A549 (cell line): Measurements from ENCODE around the gene MAP6D1. TPM values are rescaled to one million over a fixed set of nuclear protein-coding genes. Genes with fewer than 3 reads are reported as not detected.

ENCODE experiments used
- ATAC-seq, 2 experiments: fragments of 200-7000 bp in 1 of 2; fragments of >200 bp in 1 of 2; cut with Nextera tagmentation in 1 of 2; cut with Tn5 transposase in 1 of 2; 3 replicates each; pipeline versions ENCODE4 v1.8.0 to v1.9.1; 2018 to 2020; ENCODE audit warnings: mild to moderate bottlenecking in 1 of 2, moderate library complexity in 1 of 2
- CTCF ChIA-PET: fragments of 300-600 bp; sonication (Branson Sonifier 250); formaldehyde crosslinking; extraction: SDS; loops from one replicate; lab custom pipeline; 2021; ENCODE audit warnings: antibody characterized with exemption, inconsistent platforms; lab: Yijun Ruan, JAX
- POLR2A ChIA-PET: fragments of 350-600 bp; formaldehyde crosslinking; extraction: SDS; loops from one replicate; lab custom pipeline; 2021; ENCODE audit warnings: antibody characterized with exemption, inconsistent platforms; lab: Yijun Ruan, JAX
- DNase-seq, 2 experiments: peaks; one replicate each; pipeline versions ENCODE4 v3.0.0 to v3.0.0-alpha.2; 2011 to 2016; ENCODE audit warnings: low read depth in 1 of 2, low spot score in 1 of 2
- FAIRE-seq: peaks from 2 replicates; lab custom pipeline; 2011; peaks lifted over from hg19 to GRCh38; lab: Jason Lieb, UNC
- H3K27ac ChIP-seq, 2 experiments: fragments of >200 bp; sonication (Bioruptor Twin); formaldehyde crosslinking; 3 replicates each; pipeline ENCODE4 v1.5.1; 2016 to 2017
- H3K4me1 ChIP-seq: fragments of >200 bp; sonication (Bioruptor Twin); formaldehyde crosslinking; 3 replicates; pipeline ENCODE4 v1.6.1; 2016
- H3K4me2 ChIP-seq: fragments of >200 bp; sonication (Bioruptor Twin); formaldehyde crosslinking; 3 replicates; pipeline ENCODE4 v1.6.1; 2016
- H3K4me3 ChIP-seq: fragments of >200 bp; sonication (Bioruptor Twin); formaldehyde crosslinking; 3 replicates; pipeline ENCODE4 v1.5.1; 2016
- H3K9me3 ChIP-seq: fragments of >200 bp; sonication (Bioruptor Twin); formaldehyde crosslinking; 3 replicates; pipeline ENCODE4 v1.6.1; 2016
- CBX8 ChIP-seq: fragments of 200-600 bp; sonication (generic); IDR thresholded peaks from 2 replicates; pipeline ENCODE4 v1.6.1; 2016
- EP300 ChIP-seq, 2 experiments: fragments of >200 bp; sonication (Bioruptor Twin); formaldehyde crosslinking; IDR thresholded peaks; 2 replicates in 1 of 2; 3 replicates in 1 of 2; pipeline ENCODE4 v1.6.1; 2016 to 2017
- FOSL2 ChIP-seq, 2 experiments: fragments of 450-650 bp in 1 of 2; fragments of >200 bp in 1 of 2; sonication (Bioruptor Twin) in 1 of 2; formaldehyde crosslinking; IDR thresholded peaks; 2 replicates each; pipeline versions ENCODE4 v1.5.0 to v1.6.1; 2016 to 2020; ENCODE audit warnings: mild to moderate bottlenecking in 1 of 2, moderate library complexity in 1 of 2
- FOXS1 ChIP-seq: fragments of 250-450 bp; sonication (Bioruptor Pico); IDR thresholded peaks from 2 replicates; pipeline ENCODE4 v1.5.0; 2020; ENCODE audit warnings: mild to moderate bottlenecking, moderate library complexity
- HDAC2 ChIP-seq: fragments of 200-600 bp; sonication (generic); IDR thresholded peaks from 2 replicates; pipeline ENCODE4 v1.6.1; 2016
- HEYL ChIP-seq: fragments of 250-450 bp; sonication (Bioruptor Pico); IDR thresholded peaks from 2 replicates; pipeline ENCODE4 v1.8.0; 2021; ENCODE audit warnings: mild to moderate bottlenecking, moderate library complexity
- KDM5A ChIP-seq: fragments of 200-600 bp; sonication (generic); IDR thresholded peaks from 2 replicates; pipeline ENCODE4 v1.6.1; 2016; ENCODE audit warnings: antibody characterized with exemption, mild to moderate bottlenecking
- MYC ChIP-seq: IDR thresholded peaks from 2 replicates; pipeline ENCODE4 v1.6.1; 2012; ENCODE audit warnings: mild to moderate bottlenecking, inconsistent platforms, low read length, improper control_type of control experiment, borderline replicate concordance
- NFE2L2 ChIP-seq: fragments of 150-350 bp; conservative IDR thresholded peaks from 2 replicates; pipeline ENCODE4 v1.6.1; 2014; ENCODE audit warnings: low read length
- POLR2AphosphoS2 ChIP-seq: conservative IDR thresholded peaks from 2 replicates; pipeline ENCODE4 v1.6.1; 2012; ENCODE audit warnings: low read length, improper control_type of control experiment, inconsistent platforms
- RAD21 ChIP-seq, 2 experiments: fragments of >200 bp in 1 of 2; sonication (Bioruptor Twin) in 1 of 2; formaldehyde crosslinking in 1 of 2; IDR thresholded peaks in 1 of 2; conservative IDR thresholded peaks in 1 of 2; 2 replicates in 1 of 2; 3 replicates in 1 of 2; pipeline ENCODE4 v1.6.1; 2012 to 2018; ENCODE audit warnings: inconsistent platforms in 1 of 2
- RNF2 ChIP-seq: fragments of 200-600 bp; sonication (generic); IDR thresholded peaks from 2 replicates; pipeline ENCODE4 v1.6.1; 2016; ENCODE audit warnings: low read depth, mild to moderate bottlenecking, antibody characterized with exemption, moderate library complexity, borderline replicate concordance
- TP53 ChIP-seq: fragments of 250-450 bp; sonication (Bioruptor Pico); IDR thresholded peaks from 2 replicates; pipeline ENCODE4 v1.5.0; 2021; ENCODE audit warnings: mild to moderate bottlenecking, moderate library complexity
- ZFP36 ChIP-seq: fragments of 450-650 bp; IDR thresholded peaks from 2 replicates; pipeline ENCODE4 v1.6.1; 2014; ENCODE audit warnings: borderline replicate concordance; ENCODE audit not compliant: partially characterized antibody
- ZSCAN20 ChIP-seq: fragments of 250-450 bp; sonication (Bioruptor Pico); IDR thresholded peaks from 2 replicates; pipeline ENCODE4 v1.8.0; 2022; ENCODE audit warnings: mild to moderate bottlenecking, moderate library complexity
- WGBS: methylation state at CpG from one replicate; pipeline ENCODE4 v1.1.6; 2017; ENCODE audit errors: missing lambda C conversion rate; 5-methylcytosine and 5-hydroxymethylcytosine counted together
- polyA plus RNA-seq, 4 experiments: library from polyadenylated mRNA; depleted of rRNA in 3 of 4; stranded (reverse); fragments of >200 nt; fragmentation: RNase III in 1 of 4; extraction: RNeasy Plus Mini Kit Qiagen cat#74134 plus additional on column Dnase treatment in 1 of 4; gene quantifications; 2 replicates in 3 of 4; 3 replicates in 1 of 4; pipeline ENCODE4 v1.2.3, GENCODE V29; 2011 to 2017
- TF ChIP-seq, protein P1 (sequence below): fragments of 250-450 bp; sonication (Bioruptor Pico); IDR thresholded peaks from 2 replicates; pipeline ENCODE4 v1.5.0; 2021; ENCODE audit warnings: mild to moderate bottlenecking, moderate library complexity, borderline replicate concordance
- TF ChIP-seq, protein P2 (sequence below): IDR thresholded peaks from 2 replicates; pipeline ENCODE4 v1.6.1; 2012; ENCODE audit warnings: low read depth, borderline replicate concordance
- TF ChIP-seq, protein P3 (sequence below): fragments of >200 bp; sonication (Bioruptor Twin); formaldehyde crosslinking; IDR thresholded peaks from 3 replicates; pipeline ENCODE4 v1.5.1; 2016
- TF ChIP-seq, protein P4 (sequence below): fragments of >200 bp; sonication (Bioruptor Twin); formaldehyde crosslinking; IDR thresholded peaks from 2 replicates; pipeline ENCODE4 v1.6.1; 2016

MAP6D1 gene
- polyA plus RNA-seq, 2 of the 4 experiments (the other 2 are of a cell fraction) = 0.68 to 1.2 TPM

DNA sequence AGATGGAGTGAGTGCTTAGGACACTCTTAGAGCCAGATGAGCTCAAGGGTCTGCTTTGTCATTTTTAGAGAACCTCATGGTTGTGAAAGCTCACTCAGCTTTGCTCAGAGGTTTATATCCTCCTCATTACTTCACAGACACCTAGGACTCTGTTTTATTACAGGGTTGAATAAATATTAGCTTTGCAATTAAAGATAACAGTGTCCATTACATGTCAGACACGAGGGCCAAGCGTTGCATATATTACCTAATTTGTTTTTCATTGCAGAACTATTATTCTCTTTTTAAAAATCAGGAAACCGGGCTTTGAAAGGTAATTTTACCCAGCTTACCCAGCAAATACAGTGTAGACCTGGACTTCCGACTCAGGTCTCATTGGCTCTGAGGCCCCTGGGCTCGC, 16.1 kb downstream of the MAP6D1 start:
- ATAC-seq = no peak
- FAIRE-seq = no peak
- WGBS = 82% methylated on average over 5 of the region's 5 CpGs
- Histone ChIP-seq H3K4me1 (no peaks in the 10 kb centered on the region), H3K27ac (no peak overlapping the region), H3K4me3 (no peak overlapping the region), H3K9me3 (no peaks in the 10 kb centered on the region)
- CTCF ChIA-PET = no interaction called here
- TF ChIP-seq ZSCAN20 (CRISPR knock-in tag) = no peak
- TF ChIP-seq, all 56 proteins: peak for 0
- no peak for DNase-seq
- POLR2A ChIA-PET = no interaction called here
- no peak overlapping the region for H3K4me2 ChIP-seq

DNA sequence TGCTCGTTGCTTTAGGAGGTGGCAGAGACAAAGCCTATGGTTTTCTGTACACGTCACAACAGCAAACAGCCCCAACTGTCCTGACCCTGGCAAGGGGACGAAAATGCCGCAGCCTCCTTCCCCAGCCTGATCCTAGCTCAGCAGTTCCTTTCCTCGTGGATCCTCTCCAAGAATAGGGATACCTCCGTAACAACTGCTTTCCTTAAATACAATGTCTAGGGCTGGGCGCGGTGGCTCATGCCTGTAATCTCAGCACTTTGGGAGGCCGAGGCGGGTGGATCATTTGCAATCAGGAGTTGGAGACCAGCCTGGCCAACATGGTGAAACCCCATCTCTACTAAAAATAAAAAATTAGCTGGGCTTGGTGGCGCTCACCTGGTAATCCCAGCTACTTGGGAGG, 17.0 kb downstream of the MAP6D1 start:
- ChIA-PET CTCF (no interaction called here), POLR2A (no interaction called here)
- ATAC-seq (no peak), DNase-seq (no peak), FAIRE-seq (no peak)
- TF ChIP-seq HDAC2 = no peak
- TF ChIP-seq, protein P1, sequence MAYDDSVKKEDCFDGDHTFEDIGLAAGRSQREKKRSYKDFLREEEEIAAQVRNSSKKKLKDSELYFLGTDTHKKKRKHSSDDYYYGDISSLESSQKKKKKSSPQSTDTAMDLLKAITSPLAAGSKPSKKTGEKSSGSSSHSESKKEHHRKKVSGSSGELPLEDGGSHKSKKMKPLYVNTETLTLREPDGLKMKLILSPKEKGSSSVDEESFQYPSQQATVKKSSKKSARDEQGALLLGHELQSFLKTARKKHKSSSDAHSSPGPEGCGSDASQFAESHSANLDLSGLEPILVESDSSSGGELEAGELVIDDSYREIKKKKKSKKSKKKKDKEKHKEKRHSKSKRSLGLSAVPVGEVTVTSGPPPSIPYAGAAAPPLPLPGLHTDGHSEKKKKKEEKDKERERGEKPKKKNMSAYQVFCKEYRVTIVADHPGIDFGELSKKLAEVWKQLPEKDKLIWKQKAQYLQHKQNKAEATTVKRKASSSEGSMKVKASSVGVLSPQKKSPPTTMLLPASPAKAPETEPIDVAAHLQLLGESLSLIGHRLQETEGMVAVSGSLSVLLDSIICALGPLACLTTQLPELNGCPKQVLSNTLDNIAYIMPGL (CRISPR knock-in tag) = no peak
- TF ChIP-seq TP53 (CRISPR knock-in tag) = no peak
- TF ChIP-seq, protein P2, sequence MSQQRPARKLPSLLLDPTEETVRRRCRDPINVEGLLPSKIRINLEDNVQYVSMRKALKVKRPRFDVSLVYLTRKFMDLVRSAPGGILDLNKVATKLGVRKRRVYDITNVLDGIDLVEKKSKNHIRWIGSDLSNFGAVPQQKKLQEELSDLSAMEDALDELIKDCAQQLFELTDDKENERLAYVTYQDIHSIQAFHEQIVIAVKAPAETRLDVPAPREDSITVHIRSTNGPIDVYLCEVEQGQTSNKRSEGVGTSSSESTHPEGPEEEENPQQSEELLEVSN = no peak
- TF ChIP-seq KDM5A = no peak
- TF ChIP-seq POLR2AphosphoS2 = no peak
- Histone ChIP-seq H3K4me3 (no peak overlapping the region), H3K4me2 (no peak overlapping the region), H3K27ac (no peak overlapping the region), H3K9me3 (no peaks in the 10 kb centered on the region), H3K4me1 (no peaks in the 10 kb centered on the region)
- WGBS = 92% methylated on average over 11 of the region's 11 CpGs

DNA sequence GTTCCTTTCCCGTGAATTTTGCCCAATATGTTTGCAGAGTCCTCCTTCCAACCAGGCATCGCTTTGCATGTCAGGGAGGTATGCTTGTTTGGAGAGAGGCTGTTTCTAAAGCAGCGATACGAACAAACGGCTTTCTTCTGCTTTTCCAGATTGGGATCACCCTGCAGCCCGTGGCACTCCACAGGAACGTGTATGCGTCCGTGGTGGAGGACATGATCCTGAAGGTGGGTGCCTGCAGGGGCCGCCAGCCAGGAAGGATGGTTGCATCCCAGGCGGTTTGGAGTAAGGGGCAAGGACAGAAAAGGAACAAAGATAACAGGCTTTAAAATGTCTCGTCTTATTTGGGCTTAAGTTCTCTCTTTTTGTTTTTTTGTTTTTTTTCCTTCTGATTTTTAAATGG, 17.5 kb downstream of the MAP6D1 start:
- no peak overlapping the region for H3K4me2 ChIP-seq
- no peak overlapping the region for H3K27ac ChIP-seq
- ChIA-PET POLR2A (no interaction called here), CTCF (no interaction called here)
- H3K9me3 ChIP-seq = no peaks in the 10 kb centered on the region
- ATAC-seq = no peak
- no peak for FAIRE-seq
- no peak overlapping the region for H3K4me3 ChIP-seq
- 95% methylated on average over 12 of the region's 12 CpGs for WGBS
- no peak for DNase-seq
- H3K4me1 ChIP-seq = no peaks in the 10 kb centered on the region
- no peak for TF ChIP-seq CBX8
- no peak for TF ChIP-seq NFE2L2
- no peak for TF ChIP-seq RAD21 (conservative IDR thresholded peaks at IDR 0.05 in 1 of 2, IDR thresholded peaks at IDR 0.05 in 1 of 2)
- no peak for TF ChIP-seq HEYL (CRISPR knock-in tag)
- no peak for TF ChIP-seq POLR2AphosphoS2
- TF ChIP-seq, protein P3, sequence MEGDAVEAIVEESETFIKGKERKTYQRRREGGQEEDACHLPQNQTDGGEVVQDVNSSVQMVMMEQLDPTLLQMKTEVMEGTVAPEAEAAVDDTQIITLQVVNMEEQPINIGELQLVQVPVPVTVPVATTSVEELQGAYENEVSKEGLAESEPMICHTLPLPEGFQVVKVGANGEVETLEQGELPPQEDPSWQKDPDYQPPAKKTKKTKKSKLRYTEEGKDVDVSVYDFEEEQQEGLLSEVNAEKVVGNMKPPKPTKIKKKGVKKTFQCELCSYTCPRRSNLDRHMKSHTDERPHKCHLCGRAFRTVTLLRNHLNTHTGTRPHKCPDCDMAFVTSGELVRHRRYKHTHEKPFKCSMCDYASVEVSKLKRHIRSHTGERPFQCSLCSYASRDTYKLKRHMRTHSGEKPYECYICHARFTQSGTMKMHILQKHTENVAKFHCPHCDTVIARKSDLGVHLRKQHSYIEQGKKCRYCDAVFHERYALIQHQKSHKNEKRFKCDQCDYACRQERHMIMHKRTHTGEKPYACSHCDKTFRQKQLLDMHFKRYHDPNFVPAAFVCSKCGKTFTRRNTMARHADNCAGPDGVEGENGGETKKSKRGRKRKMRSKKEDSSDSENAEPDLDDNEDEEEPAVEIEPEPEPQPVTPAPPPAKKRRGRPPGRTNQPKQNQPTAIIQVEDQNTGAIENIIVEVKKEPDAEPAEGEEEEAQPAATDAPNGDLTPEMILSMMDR = no peak
- TF ChIP-seq EP300 (IDR thresholded peaks at IDR 0.05) = no peak
- no peak for TF ChIP-seq MYC
- TF ChIP-seq RNF2 = no peak
- TF ChIP-seq TP53 (CRISPR knock-in tag) = no peak
- TF ChIP-seq FOXS1 = no peak
- TF ChIP-seq FOSL2 (IDR thresholded peaks at IDR 0.05) = no peak
- no peak for TF ChIP-seq FOSL2 (CRISPR knock-in tag; IDR thresholded peaks at IDR 0.05)
- no peak for TF ChIP-seq ZFP36
- TF ChIP-seq, protein P4, sequence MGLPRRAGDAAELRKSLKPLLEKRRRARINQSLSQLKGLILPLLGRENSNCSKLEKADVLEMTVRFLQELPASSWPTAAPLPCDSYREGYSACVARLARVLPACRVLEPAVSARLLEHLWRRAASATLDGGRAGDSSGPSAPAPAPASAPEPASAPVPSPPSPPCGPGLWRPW = no peak
- TF ChIP-seq, all 56 proteins: peak for 0
